Motor neuron (in vitro differentiated cells): Measurements from ENCODE around the gene PCLO. TPM values are rescaled to one million over a fixed set of nuclear protein-coding genes. Genes with fewer than 3 reads are reported as not detected.
"Not testable (repeated sequence)": the region's sequence is repeated elsewhere in the genome, so short reads cannot be mapped to it uniquely, and the experiment has no call there.

Source experiments
- ATAC-seq, 8 experiments: fragments of 200-7000 bp; cut with Tn5 transposase; replicated peaks in 6 of 8; 2 replicates each; pipeline ENCODE4 v1.8.0; 2021; ENCODE audit warnings: mild to moderate bottlenecking in 8 of 8, moderate library complexity in 8 of 8
- H3K27ac ChIP-seq, 2 donors: fragments of 250-450 bp; sonication (Bioruptor Pico); 2 replicates each; pipeline ENCODE4 v1.9.0; 2021; ENCODE audit warnings: antibody characterized with exemption in 2 of 2, mild to moderate bottlenecking in 2 of 2, moderate library complexity in 1 of 2
- H3K4me1 ChIP-seq, 2 donors: fragments of 250-450 bp; sonication (Bioruptor Pico); replicated peaks in 1 of 2; 2 replicates each; pipeline ENCODE4 v1.6.1; 2021; ENCODE audit warnings: antibody characterized with exemption in 2 of 2, mild to moderate bottlenecking in 2 of 2, moderate library complexity in 1 of 2
- H3K4me3 ChIP-seq, 5 donors: fragments of 250-450 bp; sonication (Bioruptor Pico); 2 replicates each; pipeline ENCODE4 v1.9.0; 2021; ENCODE audit warnings: antibody characterized with exemption in 5 of 5, mild to moderate bottlenecking in 5 of 5, moderate library complexity in 4 of 5
- WGBS, 10 experiments: fragments of 450-650 bp; shearing (Covaris generic); methylation state at CpG; one replicate each; pipeline ENCODE4 v1.0.0; 2022; 5-methylcytosine and 5-hydroxymethylcytosine counted together
- in situ Hi-C, 9 experiments: fragments of 400-800 bp; cut with MboI; loops; one replicate each; pipeline ENCODE4 v1.15.0; 2021; ENCODE audit warnings: low sequenced_read_pairs in 9 of 9, low pct_unique_long_range_greater_than_20kb in 2 of 9; ENCODE audit not compliant: unreplicated experiment in 9 of 9
- total RNA-seq, 8 experiments: library from RNA; unstranded; fragments of 300-600 nt; gene quantifications; 2 replicates each; pipeline versions ENCODE4 v1.2.3 to v1.2.4, GENCODE V29; 2022

Gene PCLO
- total RNA-seq, 8 experiments from 2014 or later: 0.20 to 65.9 (median 20.3) TPM

DNA sequence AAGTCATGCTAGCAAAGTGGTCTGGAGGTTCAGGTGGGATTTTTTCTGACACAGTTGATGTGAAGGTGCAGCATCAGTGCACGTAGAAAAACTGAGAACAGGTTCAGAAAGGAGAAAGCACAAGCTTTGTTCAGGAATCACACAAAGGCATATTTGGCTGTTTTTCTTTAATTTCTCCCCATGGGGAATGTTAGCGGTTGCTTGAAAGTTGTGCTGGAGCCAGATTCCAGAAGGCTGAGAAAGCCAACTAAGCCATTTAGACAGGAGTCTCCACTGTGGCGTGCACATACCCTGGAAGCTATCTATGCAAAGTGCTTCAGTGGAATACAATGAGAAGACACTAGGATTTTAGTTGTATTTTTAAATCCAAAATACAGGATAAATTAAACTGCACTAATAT lies 201.4 kb downstream of the PCLO start:
- Histone ChIP-seq H3K4me1 (no peaks in the 10 kb centered on the region), H3K27ac (no peak overlapping the region), H3K4me3 (no peak overlapping the region)
- 0 to 100% (median 93%) methylated on average over 1 to 3 of the region's 3 CpGs; no CpG with 5 or more reads in 2 of the 10 experiments for WGBS, 10 experiments
- no peak for ATAC-seq
- in situ Hi-C loops: no loop called here

DNA sequence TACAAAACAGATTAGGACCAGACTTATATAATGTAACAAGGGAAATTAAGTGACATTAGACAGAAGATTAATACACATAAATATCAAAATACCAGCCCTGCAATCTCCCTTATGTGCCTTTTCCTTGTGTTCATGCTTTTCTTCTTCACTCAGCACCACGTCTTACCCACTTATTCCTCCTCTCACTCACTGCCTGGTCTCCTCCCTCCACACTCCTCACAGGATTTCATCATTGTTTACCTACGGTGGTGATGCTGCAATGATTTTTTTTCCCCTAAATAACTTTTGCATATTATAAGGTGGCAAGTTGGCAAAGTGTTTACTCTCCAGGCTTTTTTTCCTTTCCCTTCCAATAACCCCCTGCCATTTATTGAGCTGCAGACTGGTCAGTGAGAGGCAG lies 203.2 kb downstream of the PCLO start:
- ATAC-seq: no peak
- Histone ChIP-seq H3K4me3 (no peak overlapping the region), H3K27ac (no peak overlapping the region), H3K4me1 (no peaks in the 10 kb centered on the region)
- in situ Hi-C loops: no loop called here
- WGBS, 10 experiments: 20 to 100% (median 91%) methylated on average over 1 to 2 of the region's 2 CpGs; no CpG with 5 or more reads in 2 of the 10 experiments

DNA sequence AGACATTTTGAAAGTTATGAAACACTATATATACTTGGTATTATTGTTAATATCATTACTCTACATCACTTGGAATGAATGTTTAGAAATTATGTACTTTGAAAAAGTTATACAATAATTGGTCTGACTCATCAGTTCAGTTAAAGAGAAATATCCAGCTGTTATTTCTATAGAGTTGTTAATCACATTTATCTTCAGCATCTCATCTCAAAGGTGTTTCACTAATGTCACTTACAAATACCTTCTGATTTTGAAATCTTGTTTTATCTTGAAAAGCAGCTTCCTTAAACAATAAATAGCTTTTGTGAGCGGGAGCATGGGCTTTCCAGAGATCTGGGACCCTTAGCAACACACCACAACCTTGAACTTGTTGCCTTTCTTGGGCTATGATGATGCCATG lies 205.2 kb downstream of the PCLO start:
- Histone ChIP-seq H3K27ac (no peak overlapping the region), H3K4me3 (no peak overlapping the region), H3K4me1 (no peaks in the 10 kb centered on the region)
- ATAC-seq: no peak
- 0 to 100% (median 64%) methylated on average over 1 of the region's 1 CpG; no CpG with 5 or more reads in 6 of the 10 experiments for WGBS, 10 experiments
- in situ Hi-C loops: no loop called here

DNA sequence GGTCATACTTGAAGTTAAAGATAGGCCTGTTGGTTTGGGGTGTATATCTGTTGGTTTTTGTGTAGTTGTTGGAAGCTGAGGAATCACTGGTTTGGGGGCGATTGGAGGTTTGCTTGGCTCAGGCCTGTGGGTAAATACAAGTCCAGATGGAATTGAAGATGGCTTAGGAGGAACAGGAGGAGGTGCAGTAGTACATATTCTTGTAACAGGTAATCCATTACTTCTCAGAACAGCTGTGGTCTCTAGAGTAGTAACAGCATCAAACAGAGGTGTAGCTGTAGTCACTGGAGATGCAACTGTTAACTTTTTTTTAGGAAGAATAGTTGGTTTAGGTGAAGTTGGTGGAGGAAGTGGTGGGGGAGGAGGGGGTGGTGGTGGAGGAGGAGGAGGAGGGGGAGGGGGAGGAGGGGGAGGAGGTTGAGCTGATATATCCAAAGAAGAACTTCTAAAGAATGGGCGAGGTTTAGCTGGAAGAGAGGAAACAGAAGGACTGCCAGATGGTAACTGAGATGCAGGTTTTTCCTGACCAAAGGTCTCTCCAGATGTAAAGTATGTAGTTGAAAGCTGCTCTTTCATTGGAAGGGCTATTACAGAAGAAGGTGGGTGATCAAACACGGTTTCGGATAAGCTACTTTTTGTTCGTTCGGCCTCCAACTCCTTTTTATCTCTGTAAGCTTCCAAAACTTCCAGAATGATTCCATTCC lies 209.2 kb downstream of the PCLO start:
- ATAC-seq: no peak
- Histone ChIP-seq H3K27ac (no peak overlapping the region), H3K4me1 (no peaks in the 10 kb centered on the region), H3K4me3 (no peak overlapping the region)
- in situ Hi-C loops: no loop called here
- whole genome bisulfite sequencing, 10 experiments: 33 to 100% (median 82%) methylated on average over 2 to 6 of the region's 6 CpGs; no CpG with 5 or more reads in 3 of the 10 experiments

DNA sequence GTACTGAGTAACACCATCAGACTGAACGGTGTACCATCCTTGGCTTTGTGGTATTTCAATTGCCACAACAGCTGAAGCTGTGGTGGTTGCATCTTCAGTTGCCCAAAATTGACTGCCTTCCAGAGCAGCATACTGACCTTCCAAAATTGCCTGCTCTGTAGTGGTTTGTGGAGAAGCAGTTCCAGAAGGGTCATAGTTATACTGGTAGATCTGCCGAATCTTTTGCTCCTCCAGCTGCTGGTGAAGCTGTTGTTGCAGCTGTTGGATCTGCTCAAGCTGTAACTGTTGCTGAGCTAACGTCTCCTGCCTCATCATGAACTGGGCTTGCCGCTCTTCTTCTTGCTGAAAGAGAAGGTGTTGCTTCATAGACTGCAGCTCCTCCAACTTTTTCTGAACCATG lies 212.2 kb downstream of the PCLO start:
- Histone ChIP-seq H3K4me1 (no peaks in the 10 kb centered on the region), H3K4me3 (no peak overlapping the region), H3K27ac (no peak overlapping the region)
- no peak for ATAC-seq
- WGBS, 10 experiments: 10 to 100% (median 93%) methylated on average over 1 to 4 of the region's 4 CpGs; no CpG with 5 or more reads in 3 of the 10 experiments
- in situ Hi-C loops: no loop called here

DNA sequence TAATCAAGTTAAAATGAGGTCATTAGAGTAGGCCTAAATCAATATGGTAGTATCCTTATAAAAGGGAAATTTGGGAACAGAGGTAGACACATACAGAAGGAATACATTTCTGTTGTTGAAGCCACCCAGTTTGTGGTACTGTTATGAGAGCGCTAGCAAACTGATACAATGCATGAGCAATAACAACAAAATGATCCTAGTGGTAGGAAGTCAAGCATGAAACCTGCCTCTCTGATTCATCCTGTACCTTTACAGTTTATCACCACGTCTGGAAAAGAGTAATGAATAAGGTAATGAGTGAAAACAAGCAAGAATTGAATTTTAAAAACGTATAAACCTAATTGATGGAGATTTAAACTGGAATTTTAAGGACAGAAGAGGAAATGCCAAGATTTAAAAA lies 217.2 kb downstream of the PCLO start:
- Histone ChIP-seq H3K4me3 (no peak overlapping the region), H3K27ac (no peak overlapping the region), H3K4me1 (no peaks in the 10 kb centered on the region)
- 0 to 93% (median 70%) methylated on average over 1 to 3 of the region's 3 CpGs for WGBS, 10 experiments
- in situ Hi-C loops: no loop called here
- ATAC-seq: no peak

DNA sequence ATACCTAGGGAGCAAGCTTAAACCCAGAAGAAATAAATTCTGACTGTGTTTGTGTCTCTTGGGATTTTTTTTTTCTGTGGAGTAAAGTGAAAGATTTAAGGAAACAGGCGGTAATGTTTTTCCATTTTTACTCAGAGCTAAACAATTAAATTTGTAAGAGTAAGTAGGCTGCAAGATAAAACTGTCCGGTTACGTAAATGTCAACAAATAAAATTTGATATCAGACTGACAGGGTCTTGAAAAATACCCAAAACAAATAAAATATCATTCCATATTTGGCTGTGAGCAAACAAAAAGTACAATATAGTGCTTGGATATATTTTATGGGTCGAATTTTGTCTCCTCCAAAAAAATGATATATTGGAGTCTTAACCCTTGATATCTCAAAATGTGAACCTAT lies 217.6 kb downstream of the PCLO start:
- ATAC-seq: no peak
- Histone ChIP-seq H3K27ac (no peak overlapping the region), H3K4me3 (no peak overlapping the region), H3K4me1 (no peaks in the 10 kb centered on the region)
- 38 to 97% (median 85%) methylated on average over 3 to 4 of the region's 4 CpGs for WGBS, 10 experiments
- in situ Hi-C loops: no loop called here

DNA sequence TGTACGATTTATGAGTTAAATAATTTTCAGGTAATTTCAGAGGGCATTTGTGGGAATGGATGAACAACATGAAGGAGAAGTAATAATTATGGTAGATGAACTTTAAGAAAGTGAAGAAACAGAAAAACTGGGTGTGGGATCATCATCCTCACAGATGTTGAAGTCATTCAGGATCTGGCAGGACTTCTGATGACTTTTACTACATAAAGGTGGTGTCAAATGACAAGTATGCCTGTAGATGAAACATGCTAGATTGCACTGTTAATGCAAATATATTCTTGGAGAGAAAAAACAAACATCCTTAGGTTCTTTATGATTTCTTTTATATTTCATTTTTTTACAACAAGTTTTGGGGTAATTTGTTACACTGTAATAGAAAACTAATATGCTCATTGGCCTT lies 230.2 kb downstream of the PCLO start:
- WGBS, 10 experiments: 0 to 100% (median 81%) methylated on average over 1 of the region's 1 CpG; no CpG with 5 or more reads in 2 of the 10 experiments
- in situ Hi-C loops: no loop called here
- no peak for ATAC-seq

DNA sequence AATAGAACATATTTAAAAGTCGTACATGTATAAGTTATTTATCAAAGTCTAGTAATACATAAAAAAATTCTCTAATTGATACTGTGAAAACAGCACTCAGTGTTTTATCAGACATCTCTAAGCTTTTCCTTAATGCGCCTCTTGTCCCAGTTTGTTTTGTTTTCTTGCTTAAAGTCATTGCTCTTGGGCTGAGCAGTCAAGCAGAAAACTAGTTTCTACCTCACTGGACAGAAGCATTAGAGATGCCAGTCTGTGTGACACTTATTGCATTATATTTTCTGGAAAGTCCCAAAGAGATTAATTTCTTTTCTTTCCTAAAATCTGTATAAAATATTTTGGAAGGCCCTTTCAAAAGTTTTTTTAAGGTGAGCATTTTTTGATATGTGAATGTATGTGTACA lies 236.2 kb downstream of the PCLO start:
- in situ Hi-C loops: no loop called here
- no peaks in the 10 kb centered on the region for H3K4me1 ChIP-seq
- 20 to 89% (median 72%) methylated on average over 1 to 2 of the region's 2 CpGs; no CpG with 5 or more reads in 1 of the 10 experiments for WGBS, 10 experiments
- peak in 1 of 8 experiments; percentile 37 for ATAC-seq
- H3K27ac ChIP-seq: no peak overlapping the region
- no peak overlapping the region for H3K4me3 ChIP-seq

More for the DNA sequence above, 230.2 kb downstream of the PCLO start:
- Histone ChIP-seq H3K4me1 (no peaks in the 10 kb centered on the region), H3K27ac (no peak overlapping the region), H3K4me3 (no peak overlapping the region)

DNA sequence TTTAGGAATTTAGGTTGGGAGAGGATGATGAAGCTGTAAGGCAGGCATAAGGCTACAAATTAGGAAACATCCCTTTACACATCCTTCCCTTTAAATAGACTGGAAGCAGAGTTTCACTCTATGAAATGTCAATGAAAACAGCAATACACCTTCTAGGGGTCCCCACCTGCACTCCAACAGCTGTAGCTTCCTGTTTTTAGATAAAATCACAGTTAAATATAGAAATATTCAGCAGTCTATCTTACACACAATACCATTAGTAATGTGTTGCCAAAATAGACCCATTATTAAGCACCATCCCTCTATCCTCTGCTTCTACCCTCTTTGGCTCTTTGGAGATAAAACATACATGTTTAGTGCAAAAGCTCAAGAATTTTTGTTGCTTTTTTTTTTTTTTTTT lies 237.4 kb downstream of the PCLO start:
- H3K4me1 ChIP-seq: no peaks in the 10 kb centered on the region
- in situ Hi-C loops: no loop called here
- no peak overlapping the region for H3K4me3 ChIP-seq
- no peak for ATAC-seq
- H3K27ac ChIP-seq: no peak overlapping the region

DNA sequence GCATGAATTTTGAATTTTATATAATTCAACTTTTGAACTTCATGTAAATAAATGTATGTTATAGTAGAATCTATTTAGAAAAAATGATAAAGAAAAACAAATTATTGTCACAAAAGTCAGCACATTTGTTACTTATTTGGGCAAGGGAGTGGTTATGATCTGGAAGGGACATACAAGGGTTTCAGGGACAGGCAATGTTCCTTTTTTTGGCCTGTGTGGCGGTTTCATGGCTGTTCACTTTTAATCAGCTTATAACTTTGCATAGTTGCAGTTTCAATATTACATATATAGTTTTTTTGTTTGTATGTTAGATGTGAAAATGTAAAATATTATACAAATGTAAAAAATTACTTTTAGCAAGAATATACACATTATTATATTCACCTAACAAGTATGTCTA lies 256.2 kb downstream of the PCLO start:
- Histone ChIP-seq H3K4me1 (no peaks in the 10 kb centered on the region), H3K27ac (no peak overlapping the region), H3K4me3 (no peak overlapping the region)
- in situ Hi-C loops: no loop called here
- no peak for ATAC-seq
- 0 to 100% (median 80%) methylated on average over 1 of the region's 1 CpG; no CpG with 5 or more reads in 3 of the 10 experiments for WGBS, 10 experiments

DNA sequence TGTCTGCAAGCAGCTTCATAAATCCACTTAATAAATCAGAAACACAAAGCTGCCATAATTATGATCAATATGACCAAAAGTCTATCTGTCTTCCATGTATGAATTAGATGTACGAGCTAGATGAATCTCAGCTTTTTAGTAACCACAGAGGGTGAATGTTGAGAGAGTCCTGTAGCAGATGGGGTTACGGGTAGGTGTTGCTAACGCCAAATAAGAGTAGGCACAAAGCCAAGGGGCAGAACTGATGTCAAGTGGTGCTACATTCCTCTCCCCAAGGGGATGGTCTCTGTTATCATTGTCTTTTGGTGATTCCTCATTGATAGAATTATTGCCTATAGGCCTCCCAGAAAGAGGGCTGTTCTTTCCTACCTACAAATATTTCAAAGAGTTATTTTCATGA lies 257.8 kb downstream of the PCLO start:
- H3K4me3 ChIP-seq: no peak overlapping the region
- in situ Hi-C loops: no loop called here
- no peaks in the 10 kb centered on the region for H3K4me1 ChIP-seq
- H3K27ac ChIP-seq: no peak overlapping the region
- 13 to 100% (median 83%) methylated on average over 1 to 3 of the region's 3 CpGs; no CpG with 5 or more reads in 1 of the 10 experiments for WGBS, 10 experiments
- ATAC-seq: no peak

DNA sequence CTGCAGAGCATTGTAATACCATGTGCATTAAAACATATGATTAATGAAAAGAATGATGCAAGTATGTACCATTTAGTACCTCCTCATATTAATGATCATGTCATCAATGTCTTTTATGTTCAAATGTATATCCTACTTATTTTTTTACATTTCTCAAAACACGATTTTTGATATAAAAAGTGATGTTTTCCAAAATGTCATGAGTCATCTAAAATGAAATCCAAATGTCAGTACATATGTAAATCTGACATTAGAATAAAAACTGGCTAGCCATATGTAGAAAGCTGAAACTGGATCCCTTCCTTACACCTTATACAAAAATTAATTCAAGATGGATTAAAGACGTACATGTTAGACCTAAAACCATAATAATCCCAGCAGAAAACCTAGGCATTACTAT lies 261.6 kb downstream of the PCLO start:
- 0 to 100% (median 86%) methylated on average over 1 to 2 of the region's 2 CpGs; no CpG with 5 or more reads in 2 of the 10 experiments for WGBS, 10 experiments
- in situ Hi-C loops, H3K4me3 ChIP-seq, H3K27ac ChIP-seq, ATAC-seq, H3K4me1 ChIP-seq: not testable (repeated sequence)

DNA sequence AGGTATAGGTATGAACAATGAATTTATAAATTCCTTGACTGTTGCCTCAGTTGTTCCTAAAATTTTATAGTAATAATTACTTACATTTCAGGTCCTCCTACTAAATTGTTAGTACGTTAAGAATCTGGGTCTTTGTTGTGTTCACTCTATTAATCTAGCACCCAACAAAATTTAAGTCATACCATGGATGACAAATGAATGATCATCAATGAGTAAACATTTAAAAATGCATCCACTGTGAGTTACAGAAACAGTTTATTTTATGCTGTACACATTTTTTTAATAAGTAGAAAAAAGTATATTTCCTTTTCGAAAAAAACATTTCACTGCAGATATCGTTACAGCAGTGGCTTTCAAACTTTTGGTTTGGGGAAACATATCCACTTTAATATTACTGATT lies 265.2 kb downstream of the PCLO start:
- 23 to 100% (median 80%) methylated on average over 2 to 3 of the region's 3 CpGs for WGBS, 10 experiments
- Histone ChIP-seq H3K4me3 (no peak overlapping the region), H3K27ac (no peak overlapping the region), H3K4me1 (no peaks in the 10 kb centered on the region)
- ATAC-seq: no peak
- in situ Hi-C loops: no loop called here
